Neural cell (in vitro differentiated cells): ENCODE measurements around the gene MDGA2. TPM values are rescaled to one million over a fixed set of nuclear protein-coding genes. Genes with fewer than 3 reads are reported as not detected.

Experiments used
- polyA plus RNA-seq: library from polyadenylated mRNA; depleted of rRNA; stranded (reverse); fragments of >200 nt; gene quantifications from 2 replicates; pipeline ENCODE4 v1.2.3, GENCODE V29; 2014
- small RNA-seq, 3 experiments: library from RNA; depleted of rRNA; stranded (forward); fragments of <200 nt; gene quantifications; one replicate each; pipeline ENCODE3, GENCODE V24; 2012

Gene MDGA2
- polyA plus RNA-seq, 1 donor from 2014 or later, result 3.8 TPM

Small RNA genes within 50 kb of the gene (small RNA-seq; reads per million reads assigned to genes)
- 0 reads per million in 3 experiments for gene RF00402
